Measurements from ENCODE around the gene TEDC1.

Gene TEDC1

GRCh38 chr14:105478398-105479251 lies 12.4 kb upstream of the TEDC1 start:
- H3K4me3 ChIP-seq (replicated peaks; ENCODE audit: low read depth, low read length), result no peak overlapping the region
- DNase-seq (ENCODE audit: low read depth), result no peak
- TF ChIP-seq CTCF (IDR thresholded peaks at IDR 0.05; ENCODE audit: low read length, missing control alignments), result no peak

GRCh38 chr14:105479431-105480158 lies 11.5 kb upstream of the TEDC1 start:
- no peak for TF ChIP-seq CTCF (IDR thresholded peaks at IDR 0.05; ENCODE audit: low read length, missing control alignments)
- no peak for DNase-seq (ENCODE audit: low read depth)
- H3K4me3 ChIP-seq (replicated peaks; ENCODE audit: low read depth, low read length), result no peak overlapping the region

DNA sequence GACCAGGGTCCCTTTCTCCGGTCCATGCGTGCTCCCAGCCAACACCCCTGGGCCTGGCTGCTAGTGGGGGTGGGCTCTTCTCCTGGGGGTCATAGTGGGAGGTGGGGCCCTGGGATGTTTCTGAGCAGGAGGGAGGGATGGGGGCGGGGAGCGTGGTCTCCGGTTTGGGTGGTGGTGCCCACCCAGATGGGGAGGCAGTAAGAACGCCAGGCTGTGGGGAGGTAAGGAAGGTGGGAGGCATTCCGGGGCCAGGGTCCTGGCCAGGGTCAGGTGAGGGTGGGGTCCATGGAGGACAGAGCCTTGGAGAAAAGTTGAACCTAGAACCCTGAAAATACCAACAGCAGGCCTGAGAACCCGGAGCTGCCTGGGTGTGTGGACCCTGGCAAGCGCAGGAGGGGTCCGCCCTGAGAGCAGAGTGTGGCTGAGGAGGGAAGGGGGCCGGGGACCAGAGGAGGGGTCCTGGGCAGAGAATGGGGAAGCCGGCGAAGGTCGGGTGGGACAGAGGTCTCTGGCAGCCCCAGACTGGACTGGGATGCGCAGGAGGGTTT lies 10.8 kb upstream of the TEDC1 start:
- no peak for DNase-seq (ENCODE audit: low read depth)
- H3K4me3 ChIP-seq (replicated peaks; ENCODE audit: low read depth, low read length), result no peak overlapping the region
- no peak for TF ChIP-seq CTCF (IDR thresholded peaks at IDR 0.05; ENCODE audit: low read length, missing control alignments)

DNA sequence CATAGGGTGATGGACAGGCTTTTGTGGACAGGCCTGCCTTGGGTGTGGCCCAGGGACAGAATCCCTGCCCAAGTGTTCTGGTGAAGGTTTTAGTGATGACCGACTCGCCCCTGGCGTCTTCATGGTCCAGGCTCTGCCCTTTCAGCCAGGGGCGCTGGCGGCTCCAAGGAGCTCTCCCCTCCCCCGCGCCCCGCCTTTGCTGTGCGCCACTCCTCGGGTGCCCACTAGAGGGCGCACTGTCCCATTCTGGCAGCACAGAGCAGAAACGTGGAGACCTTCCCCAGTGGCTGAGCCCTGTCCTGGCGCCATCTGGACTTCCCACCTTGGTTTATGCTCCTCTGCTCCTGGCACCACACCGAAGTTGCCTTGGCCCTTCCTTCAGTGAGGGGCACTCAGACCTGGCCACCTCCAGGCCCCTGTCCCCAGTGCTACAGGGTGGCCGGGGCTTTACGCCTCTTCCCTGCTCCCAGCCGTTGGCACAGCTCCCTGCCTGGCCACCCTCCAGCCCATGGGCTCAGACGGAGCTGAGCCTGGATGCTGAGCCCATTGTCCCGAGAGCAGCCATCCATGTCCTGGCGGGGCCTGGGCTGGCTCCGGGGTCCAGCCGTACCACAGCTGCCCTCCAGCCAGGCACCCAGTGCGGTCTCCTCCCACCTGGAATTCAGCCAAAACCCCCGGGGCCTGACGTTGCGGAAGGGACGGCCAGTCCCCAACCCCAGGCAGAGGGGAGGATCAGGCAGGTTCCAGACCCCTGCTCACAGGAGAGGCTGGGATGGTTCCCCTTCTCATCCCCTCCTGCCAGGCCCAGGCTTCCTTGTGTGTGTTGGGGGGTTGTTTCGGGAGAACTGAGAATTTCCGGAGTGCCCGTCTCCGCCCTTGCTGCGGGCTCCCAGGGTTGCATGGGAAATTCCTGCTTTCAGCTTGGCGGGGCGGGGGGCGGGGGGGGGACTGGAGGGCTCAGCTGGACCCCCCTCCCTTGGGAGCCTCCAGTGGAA lies 9.9 kb upstream of the TEDC1 start:
- peak; percentile 91 for DNase-seq (ENCODE audit: low read depth)

GRCh38 chr14:105481886-105482457 lies 9.1 kb upstream of the TEDC1 start:
- DNase-seq (ENCODE audit: low read depth), result peak; percentile 99
- peak; percentile 4 for TF ChIP-seq CTCF (IDR thresholded peaks at IDR 0.05; ENCODE audit: low read length, missing control alignments)
- H3K4me3 ChIP-seq (replicated peaks; ENCODE audit: low read depth, low read length), result no peak overlapping the region

More for the DNA sequence above, 9.9 kb upstream of the TEDC1 start:
- TF ChIP-seq CTCF (IDR thresholded peaks at IDR 0.05; ENCODE audit: low read length, missing control alignments), result peak; percentile 94
- H3K4me3 ChIP-seq (replicated peaks; ENCODE audit: low read depth, low read length), result peak overlapping the region; percentile 38
